AG08396 (cell line): ENCODE results near the gene TBC1D3D.
"Not testable (repeated sequence)": the region's sequence is repeated elsewhere in the genome, so short reads cannot be mapped to it uniquely, and the experiment has no call there.

ENCODE experiments used
- DNase-seq: peaks from one replicate; pipeline ENCODE4 v3.0.0; 2012; ENCODE audit warnings: low spot score, mixed read lengths

Gene TBC1D3D

GRCh38 chr17:38003676-38004075 is at the start of gene TBC1D3D:
TSS of gene TBC1D3D (plus strand) at chr17:38003976. CDS start at chr17:38005561, 1,585 bp downstream.
- not testable (repeated sequence) for DNase-seq

GRCh38 chr17:37988960-37989359 is 14.8 kb upstream of the TBC1D3D start, which contains the start of gene TBC1D3L:
TSS of gene TBC1D3L (minus strand) at chr17:37989060. CDS start at chr17:37987520, 1,540 bp downstream.
- DNase-seq, result not testable (repeated sequence)
